Measurements from ENCODE around the gene HACD3. TPM values are rescaled to one million over a fixed set of nuclear protein-coding genes. Genes with fewer than 3 reads are reported as not detected.

Gene HACD3
- total RNA-seq, 1 experiment from 2014 or later, result 133 TPM

GRCh38 chr15:65619626-65620290 lies 89.5 kb downstream of the HACD3 start:
- H4K8ac ChIP-seq (replicated peaks; ENCODE audit: insufficient read length, low read depth, low read length), result no peak overlapping the region
- no peaks in the 10 kb centered on the region for H4K20me1 ChIP-seq (ENCODE audit: control insufficient read depth, insufficient read depth, insufficient read length)
- no peak overlapping the region for H3K27ac ChIP-seq (ENCODE audit: insufficient read length, low read depth, low read length)
- no peaks in the 10 kb centered on the region for H3K9me3 ChIP-seq (ENCODE audit: control insufficient read depth, low read depth, low read length)
- Mint-ChIP-seq H3K27ac (peak overlapping the region in 1 of 3 experiments; percentile 28; a peak in 2 of 7 replicates), H3K4me1 (peaks cover 10 to 13% of the 10 kb centered on the region in 2 experiments), H3K27me3 (ENCODE audit: low read depth) (no peaks in the 10 kb centered on the region; the same call in 1 of the 2 replicates), H3K4me3 (no peak overlapping the region), H3K36me3 (ENCODE audit: insufficient read depth in 1 of 3, low read depth in 3 of 3) (peaks cover 0 to 1% (median 0%) of the 10 kb centered on the region in 3 experiments; a peak in 2 of 7 replicates), H3K9me3 (no peaks in the 10 kb centered on the region)
- H2BK20ac ChIP-seq (ENCODE audit: low read depth, low read length, poor library complexity, severe bottlenecking), result no peak overlapping the region
- H2AFZ ChIP-seq (ENCODE audit: low read length), result no peak overlapping the region
- H3K56ac ChIP-seq (ENCODE audit: insufficient read length, low read depth, low read length), result no peak overlapping the region
- no peaks in the 10 kb centered on the region for H3K79me1 ChIP-seq (ENCODE audit: insufficient read depth, low read depth, low read length, poor library complexity, severe bottlenecking)
- no peaks in the 10 kb centered on the region for H3K27me3 ChIP-seq (ENCODE audit: insufficient read depth, low read length)
- TF ChIP-seq CTCF (conservative IDR thresholded peaks at IDR 0.05), result no peak
- no peak overlapping the region for H2BK12ac ChIP-seq (ENCODE audit: insufficient read length, low read depth, low read length)
- no peak overlapping the region for H3K14ac ChIP-seq (ENCODE audit: insufficient read depth, low read length)
- H3K4me1 ChIP-seq (ENCODE audit: insufficient read depth, low read length), result peaks cover 6% of the 10 kb centered on the region; the same call in 1 of the 2 replicates
- no peak overlapping the region for H4K91ac ChIP-seq (ENCODE audit: insufficient read length, low read depth, low read length)
- H3T11ph ChIP-seq (ENCODE audit: low read length), result no peak overlapping the region
- no peak overlapping the region for H3K9ac ChIP-seq (ENCODE audit: extremely low read depth, insufficient read length, low read length)
- WGBS (ENCODE audit: extremely low coverage, insufficient read length, low lambda C conversion rate), result no CpG with 5 or more reads among the region's 5 CpGs
- H3K23ac ChIP-seq (ENCODE audit: insufficient read length, low read depth, low read length), result no peak overlapping the region
- H3K23me2 ChIP-seq (ENCODE audit: insufficient read length, low read depth, low read length, poor library complexity, severe bottlenecking), result no peaks in the 10 kb centered on the region
- H2BK15ac ChIP-seq (ENCODE audit: low read depth, low read length), result no peak overlapping the region
- no peak overlapping the region for H2BK120ac ChIP-seq (ENCODE audit: low read depth, low read length, poor library complexity, severe bottlenecking)
- no peak overlapping the region for H4K5ac ChIP-seq (ENCODE audit: insufficient read length, low read depth, low read length)
- no peak overlapping the region for H2BK5ac ChIP-seq (ENCODE audit: insufficient read length, low read length)
- H3K18ac ChIP-seq (ENCODE audit: insufficient read length, low read depth, low read length), result no peak overlapping the region
- H2AK5ac ChIP-seq (ENCODE audit: insufficient read length, low read length), result no peak overlapping the region
- no peak overlapping the region for H3K4ac ChIP-seq (ENCODE audit: low read depth, low read length)
- no peak overlapping the region for H3K4me2 ChIP-seq (ENCODE audit: insufficient read depth, insufficient read length, low read length)
- no peaks in the 10 kb centered on the region for H3K79me2 ChIP-seq (ENCODE audit: insufficient read depth, low read length)
- no peak for DNase-seq

Measured in H9 (cell line).